SU-DHL-6 (cell line): ENCODE measurements around the gene SNX25.

ENCODE experiments used
- H2AFZ ChIP-seq: fragments of 200-600 bp; sonication (generic); 2 replicates; pipeline ENCODE4 v1.6.1; 2014; ENCODE audit warnings: low read depth, mild to moderate bottlenecking, moderate library complexity, mixed read lengths, antibody characterized with exemption, low read length; ENCODE audit not compliant: severe bottlenecking
- H3F3A ChIP-seq: fragments of 200-600 bp; shearing (Covaris generic); 2 replicates; pipeline ENCODE4 v1.6.0; 2016; ENCODE audit warnings: antibody characterized with exemption, mild to moderate bottlenecking; ENCODE audit not compliant: insufficient read depth
- H3K27ac ChIP-seq: fragments of 200-600 bp; sonication (generic); 2 replicates; pipeline ENCODE4 v1.5.1; 2016; ENCODE audit warnings: low read depth, mild to moderate bottlenecking, low read length, moderate library complexity, mixed read lengths
- H3K27me3 ChIP-seq: fragments of 200-600 bp; sonication (generic), shearing (Covaris generic); 2 replicates; pipeline ENCODE4 v1.6.0; 2014; ENCODE audit warnings: mild to moderate bottlenecking, low read length
- H3K36me3 ChIP-seq: fragments of 200-600 bp; sonication (generic); 2 replicates; pipeline ENCODE4 v1.6.1; 2014; ENCODE audit warnings: mild to moderate bottlenecking, low read length, mixed read lengths
- H3K4me2 ChIP-seq: fragments of 300-600, 200-600 bp; shearing (Covaris generic), sonication (generic); 2 replicates; pipeline ENCODE4 v1.6.0; 2014; ENCODE audit warnings: low read length, low read depth, mild to moderate bottlenecking; ENCODE audit not compliant: poor library complexity, severe bottlenecking
- H3K4me3 ChIP-seq: fragments of 200-600 bp; sonication (generic); 2 replicates; pipeline ENCODE4 v1.5.1; 2014; ENCODE audit warnings: antibody characterized with exemption, low read length, mild to moderate bottlenecking, mixed read lengths; ENCODE audit not compliant: insufficient read depth, poor library complexity, severe bottlenecking
- H3K79me2 ChIP-seq: fragments of 200-600 bp; sonication (generic); 2 replicates; pipeline ENCODE4 v1.6.1; 2014; ENCODE audit warnings: mild to moderate bottlenecking, low read length, moderate library complexity; ENCODE audit not compliant: insufficient read depth
- H3K9ac ChIP-seq: fragments of 200-600 bp; sonication (generic); 2 replicates; pipeline ENCODE4 v1.7.0; 2014; ENCODE audit warnings: mild to moderate bottlenecking, low read length
- H3K9me2 ChIP-seq: fragments of 200-600 bp; sonication (generic); replicated peaks from 2 replicates; pipeline ENCODE4 v1.6.1; 2014; ENCODE audit warnings: low read length; ENCODE audit not compliant: insufficient read depth
- H3K9me3 ChIP-seq: fragments of 200-600 bp; sonication (generic); 2 replicates; pipeline ENCODE4 v1.6.1; 2014; ENCODE audit warnings: low read length, mixed read lengths; ENCODE audit not compliant: insufficient read depth
- H4K20me1 ChIP-seq: fragments of 200-600 bp; sonication (generic); 2 replicates; pipeline ENCODE4 v1.6.1; 2014; ENCODE audit warnings: low read depth, mild to moderate bottlenecking, antibody characterized with exemption, low read length, moderate library complexity, mixed read lengths
- EZH2phosphoT487 ChIP-seq: fragments of 200-600 bp; sonication (generic), shearing (Covaris generic); conservative IDR thresholded peaks from 2 replicates; pipeline ENCODE4 v1.6.1; 2018; ENCODE audit warnings: mild to moderate bottlenecking, antibody characterized with exemption, low read length, moderate library complexity, mixed read lengths
- TF ChIP-seq, protein P1 (sequence below): fragments of 200-600 bp; sonication (generic); IDR thresholded peaks from one replicate; pipeline ENCODE4 v1.5.1; 2017; ENCODE audit warnings: antibody characterized with exemption, mild to moderate bottlenecking, low read length, moderate library complexity; ENCODE audit not compliant: insufficient read depth, poor library complexity, severe bottlenecking

SNX25 gene

GRCh38 chr4:185290656-185291055 lies 81.3 kb downstream of the SNX25 start:
- Histone ChIP-seq H3K9me2 (no peaks in the 10 kb centered on the region), H2AFZ (no peak overlapping the region), H3K4me3 (no peak overlapping the region), H3K9me3 (no peaks in the 10 kb centered on the region), H3F3A (no peaks in the 10 kb centered on the region), H3K27ac (no peak overlapping the region), H3K36me3 (peaks cover 2% of the 10 kb centered on the region; the same call in 1 of the 2 replicates), H3K9ac (no peak overlapping the region), H4K20me1 (no peaks in the 10 kb centered on the region), H3K79me2 (no peaks in the 10 kb centered on the region), H3K4me2 (no peak overlapping the region), H3K27me3 (no peaks in the 10 kb centered on the region)
- TF ChIP-seq EZH2phosphoT487, result no peak
- TF ChIP-seq, protein P1, sequence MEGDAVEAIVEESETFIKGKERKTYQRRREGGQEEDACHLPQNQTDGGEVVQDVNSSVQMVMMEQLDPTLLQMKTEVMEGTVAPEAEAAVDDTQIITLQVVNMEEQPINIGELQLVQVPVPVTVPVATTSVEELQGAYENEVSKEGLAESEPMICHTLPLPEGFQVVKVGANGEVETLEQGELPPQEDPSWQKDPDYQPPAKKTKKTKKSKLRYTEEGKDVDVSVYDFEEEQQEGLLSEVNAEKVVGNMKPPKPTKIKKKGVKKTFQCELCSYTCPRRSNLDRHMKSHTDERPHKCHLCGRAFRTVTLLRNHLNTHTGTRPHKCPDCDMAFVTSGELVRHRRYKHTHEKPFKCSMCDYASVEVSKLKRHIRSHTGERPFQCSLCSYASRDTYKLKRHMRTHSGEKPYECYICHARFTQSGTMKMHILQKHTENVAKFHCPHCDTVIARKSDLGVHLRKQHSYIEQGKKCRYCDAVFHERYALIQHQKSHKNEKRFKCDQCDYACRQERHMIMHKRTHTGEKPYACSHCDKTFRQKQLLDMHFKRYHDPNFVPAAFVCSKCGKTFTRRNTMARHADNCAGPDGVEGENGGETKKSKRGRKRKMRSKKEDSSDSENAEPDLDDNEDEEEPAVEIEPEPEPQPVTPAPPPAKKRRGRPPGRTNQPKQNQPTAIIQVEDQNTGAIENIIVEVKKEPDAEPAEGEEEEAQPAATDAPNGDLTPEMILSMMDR, result no peak

DNA sequence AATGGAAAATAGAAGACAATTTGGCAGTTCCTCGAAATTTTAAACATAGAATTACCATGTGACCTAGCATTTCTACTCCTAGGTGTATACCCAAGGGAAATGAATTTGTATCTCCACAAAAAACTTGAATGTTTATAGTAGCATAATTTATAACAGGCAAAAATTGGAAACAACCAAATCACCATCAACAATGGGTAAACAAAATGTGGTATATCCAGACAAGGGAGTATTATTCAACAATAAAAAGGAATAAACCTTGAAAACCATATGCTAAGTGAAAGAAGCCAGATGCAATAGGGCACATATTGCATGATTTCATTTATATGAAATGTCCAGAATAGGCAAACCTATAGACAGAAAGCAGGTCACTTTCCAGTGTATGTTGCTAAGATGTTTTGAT lies 83.8 kb downstream of the SNX25 start:
- H4K20me1 ChIP-seq, result no peaks in the 10 kb centered on the region
- H3K36me3 ChIP-seq, result peaks cover 2% of the 10 kb centered on the region; the same call in 1 of the 2 replicates
- no peak overlapping the region for H3K27ac ChIP-seq
- H3K9me2 ChIP-seq, result no peaks in the 10 kb centered on the region
- no peak overlapping the region for H3K9ac ChIP-seq
- H3K27me3 ChIP-seq, result no peaks in the 10 kb centered on the region
- no peak overlapping the region for H3K4me3 ChIP-seq
- no peak overlapping the region for H2AFZ ChIP-seq
- H3K79me2 ChIP-seq, result no peaks in the 10 kb centered on the region
- H3K9me3 ChIP-seq, result no peaks in the 10 kb centered on the region
- H3F3A ChIP-seq, result no peaks in the 10 kb centered on the region
- TF ChIP-seq, protein P1, result no peak
- no peak for TF ChIP-seq EZH2phosphoT487
- no peak overlapping the region for H3K4me2 ChIP-seq

- Histone ChIP-seq H3F3A (no peaks in the 10 kb centered on the region), H3K9ac (no peak overlapping the region), H3K27ac (no peak overlapping the region), H3K36me3 (peaks cover 2% of the 10 kb centered on the region; the same call in 1 of the 2 replicates), H2AFZ (no peak overlapping the region), H3K4me3 (no peak overlapping the region), H3K27me3 (no peaks in the 10 kb centered on the region), H3K4me2 (no peak overlapping the region), H4K20me1 (no peaks in the 10 kb centered on the region), H3K79me2 (no peaks in the 10 kb centered on the region), H3K9me2 (no peaks in the 10 kb centered on the region), H3K9me3 (no peaks in the 10 kb centered on the region)
- TF ChIP-seq, protein P1, result no peak
- TF ChIP-seq EZH2phosphoT487, result no peak
These were observed 87.5 kb downstream of the SNX25 start for GRCh38 chr4:185296665-185297460.
